ENCODE measurements around the gene FBXO36.

The FBXO36 gene

DNA sequence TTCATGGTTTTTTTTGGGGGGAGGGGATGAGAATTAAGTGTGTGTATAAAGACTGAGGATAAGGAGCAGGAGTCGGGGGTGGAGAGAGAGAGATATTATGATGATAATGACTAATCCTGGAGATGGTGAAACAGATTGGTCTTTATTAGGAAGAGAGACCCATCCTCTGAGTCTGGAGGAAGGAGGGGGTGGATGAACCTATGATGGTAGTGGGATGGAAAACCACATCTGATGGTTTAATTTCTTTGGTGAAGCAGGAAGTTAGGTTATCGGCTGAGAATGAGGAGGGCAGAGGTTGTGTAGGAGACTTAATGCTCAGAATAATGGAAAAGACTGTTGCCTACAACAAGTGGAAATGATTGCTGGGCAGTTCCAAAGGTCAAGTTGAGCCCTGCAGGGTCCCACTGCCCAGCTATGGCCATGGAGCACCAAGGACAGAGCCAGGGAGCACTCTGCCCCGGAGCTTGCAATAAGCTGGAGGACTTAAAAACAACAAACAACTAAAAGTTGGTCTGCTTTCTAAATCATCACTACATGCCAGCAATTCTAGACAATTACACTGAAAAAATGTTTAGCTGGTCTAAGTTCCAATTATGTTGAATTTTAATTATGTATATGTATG is 138.5 kb downstream of the FBXO36 start:
- H3K27me3 ChIP-seq (ENCODE audit: insufficient read depth, low read length, poor library complexity) = no peaks in the 10 kb centered on the region
- no peak overlapping the region for H3K4me2 ChIP-seq (ENCODE audit: insufficient read depth, low read length)
- H3K79me2 ChIP-seq (ENCODE audit: insufficient read depth, low read length) = no peaks in the 10 kb centered on the region
- H3K9ac ChIP-seq (ENCODE audit: low read depth, low read length) = no peak overlapping the region
- H3K4me3 ChIP-seq (ENCODE audit: low read depth in 1 of 2, low read length in 2 of 2) = no peak overlapping the region
- no peak overlapping the region for H3K27ac ChIP-seq (ENCODE audit: low read length)
- H3K4me1 ChIP-seq (ENCODE audit: insufficient read depth, low read length) = peaks cover 4% of the 10 kb centered on the region; the same call in 1 of the 2 replicates
- no peaks in the 10 kb centered on the region for H3K36me3 ChIP-seq (ENCODE audit: insufficient read depth, low read length)
- no peak overlapping the region for H2AFZ ChIP-seq (ENCODE audit: low read depth, low read length)
- no peaks in the 10 kb centered on the region for H4K20me1 ChIP-seq (ENCODE audit: insufficient read depth, low read length)
- no peak for TF ChIP-seq EZH2 (IDR thresholded peaks at IDR 0.05; ENCODE audit: borderline replicate concordance, low read depth, low read length, severe bottlenecking)
- no peak for TF ChIP-seq CTCF (IDR thresholded peaks at IDR 0.05; ENCODE audit: borderline replicate concordance, extremely low read depth, low read length, poor library complexity, severe bottlenecking)
- ATAC-seq (ENCODE audit: insufficient read depth, low read depth) (peak; percentile 83), DNase-seq (peak; percentile 10)
- peaks cover 9% of the 10 kb centered on the region for H3K9me3 ChIP-seq (ENCODE audit: insufficient read depth, low read length, severe bottlenecking)

All from DND-41 (cell line).